ENCODE data around the gene ATP6V1C2.
"Not testable (repeated sequence)": the region's sequence is repeated elsewhere in the genome, so short reads cannot be mapped to it uniquely, and the experiment has no call there.

ATP6V1C2 gene

DNA sequence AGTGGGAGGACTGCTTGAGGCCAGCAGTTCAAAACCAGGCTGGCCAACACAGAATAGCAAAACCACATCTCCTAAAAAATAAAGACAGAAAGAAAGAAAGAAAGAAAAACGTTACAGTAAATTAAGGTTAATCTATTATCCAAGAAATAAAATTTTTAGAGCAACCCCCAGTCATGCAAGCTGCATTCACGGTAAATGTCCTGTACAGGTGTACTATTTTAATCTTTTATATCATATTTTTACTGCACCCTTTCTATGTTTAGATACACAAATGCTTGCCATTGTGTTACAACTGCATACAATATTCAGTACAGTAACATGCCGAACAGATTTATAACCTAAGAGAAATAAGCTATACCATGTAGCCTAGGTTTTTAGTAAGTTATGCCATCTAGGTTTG, 85.1 kb downstream of the ATP6V1C2 start:
- H3K36me3 ChIP-seq (replicated peaks): peaks cover 5% of the 10 kb centered on the region

DNA sequence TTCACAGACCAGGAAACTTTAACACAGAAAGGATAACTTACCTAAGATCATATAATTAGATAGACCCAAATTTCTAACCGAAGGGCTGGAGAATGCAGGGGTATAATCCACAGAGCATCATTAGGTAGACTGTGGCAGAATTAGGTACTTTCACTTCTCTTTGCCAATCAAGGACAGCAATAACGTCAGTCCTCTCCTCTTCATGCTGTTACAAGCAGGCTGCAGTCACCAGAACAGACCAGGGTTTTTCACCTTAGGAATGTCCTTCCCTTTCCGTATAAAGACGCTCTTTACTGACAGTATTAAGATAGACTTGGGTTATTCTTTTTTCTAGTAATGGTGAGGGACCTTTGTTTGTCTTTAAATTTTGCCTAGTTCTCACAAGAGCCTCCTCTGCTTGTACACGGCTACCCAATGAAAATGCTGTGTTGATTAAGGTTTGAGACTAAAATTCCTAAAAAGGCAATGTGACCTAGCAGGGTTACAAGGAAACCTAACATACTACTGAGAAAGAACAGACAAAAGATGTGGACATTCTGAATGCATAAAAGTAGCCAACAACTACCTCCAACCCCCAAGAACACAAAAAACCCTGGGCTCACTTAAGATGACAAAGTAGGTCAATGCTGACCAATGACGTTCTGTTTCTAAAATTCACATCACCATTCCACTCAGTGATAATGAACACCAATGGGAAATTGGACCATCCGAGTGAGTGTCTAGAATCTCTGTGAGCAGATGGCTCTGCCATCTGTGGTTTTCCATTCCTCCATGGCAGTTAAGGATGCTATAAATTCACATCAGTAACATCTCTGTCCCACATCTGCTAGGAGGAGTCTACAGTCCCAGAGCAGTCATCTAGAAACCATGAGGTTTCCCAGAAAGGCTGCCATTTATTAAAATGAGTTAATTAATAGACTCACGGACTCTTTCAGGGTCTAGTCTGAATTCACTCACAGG, 89.1 kb downstream of the ATP6V1C2 start:
- in situ Hi-C loops (cut with HindIII; ENCODE audit: low pct_ligation_motif_present, low sequenced_read_pairs): no loop called here
- no peak for DNase-seq
- Histone ChIP-seq H3K36me3 (replicated peaks) (no peaks in the 10 kb centered on the region), H3K4me3 (ENCODE audit: low read depth, low read length) (peak overlapping the region; percentile 67), H3K27me3 (replicated peaks) (no peaks in the 10 kb centered on the region), H3K27ac (no peak overlapping the region)
- TF ChIP-seq, protein P1, sequence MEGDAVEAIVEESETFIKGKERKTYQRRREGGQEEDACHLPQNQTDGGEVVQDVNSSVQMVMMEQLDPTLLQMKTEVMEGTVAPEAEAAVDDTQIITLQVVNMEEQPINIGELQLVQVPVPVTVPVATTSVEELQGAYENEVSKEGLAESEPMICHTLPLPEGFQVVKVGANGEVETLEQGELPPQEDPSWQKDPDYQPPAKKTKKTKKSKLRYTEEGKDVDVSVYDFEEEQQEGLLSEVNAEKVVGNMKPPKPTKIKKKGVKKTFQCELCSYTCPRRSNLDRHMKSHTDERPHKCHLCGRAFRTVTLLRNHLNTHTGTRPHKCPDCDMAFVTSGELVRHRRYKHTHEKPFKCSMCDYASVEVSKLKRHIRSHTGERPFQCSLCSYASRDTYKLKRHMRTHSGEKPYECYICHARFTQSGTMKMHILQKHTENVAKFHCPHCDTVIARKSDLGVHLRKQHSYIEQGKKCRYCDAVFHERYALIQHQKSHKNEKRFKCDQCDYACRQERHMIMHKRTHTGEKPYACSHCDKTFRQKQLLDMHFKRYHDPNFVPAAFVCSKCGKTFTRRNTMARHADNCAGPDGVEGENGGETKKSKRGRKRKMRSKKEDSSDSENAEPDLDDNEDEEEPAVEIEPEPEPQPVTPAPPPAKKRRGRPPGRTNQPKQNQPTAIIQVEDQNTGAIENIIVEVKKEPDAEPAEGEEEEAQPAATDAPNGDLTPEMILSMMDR (IDR thresholded peaks at IDR 0.05; ENCODE audit: low read depth, low read length, missing control alignments): no peak

More for the DNA sequence above, 85.1 kb downstream of the ATP6V1C2 start:
- TF ChIP-seq, protein P1 (IDR thresholded peaks at IDR 0.05; ENCODE audit: low read depth, low read length, missing control alignments): no peak
- in situ Hi-C loops (cut with HindIII; ENCODE audit: low pct_ligation_motif_present, low sequenced_read_pairs): no loop called here
- Histone ChIP-seq H3K27me3 (replicated peaks) (no peaks in the 10 kb centered on the region), H3K27ac (no peak overlapping the region), H3K4me3 (ENCODE audit: low read depth, low read length) (no peak overlapping the region)
- DNase-seq: no peak

GRCh38 chr2:10811517-10811916, 90.1 kb downstream of the ATP6V1C2 start:
- Histone ChIP-seq H3K4me3 (ENCODE audit: low read depth, low read length) (peak overlapping the region; percentile 67), H3K27me3 (replicated peaks) (no peaks in the 10 kb centered on the region), H3K36me3 (replicated peaks) (no peaks in the 10 kb centered on the region), H3K27ac (peak overlapping the region; percentile 62)
- no peak for DNase-seq
- in situ Hi-C loops (cut with HindIII; ENCODE audit: low pct_ligation_motif_present, low sequenced_read_pairs): no loop called here
- TF ChIP-seq, protein P1 (IDR thresholded peaks at IDR 0.05; ENCODE audit: low read depth, low read length, missing control alignments): no peak

- H3K27ac ChIP-seq: peak within 1 kb of the TSS; percentile 62
- peak within 1 kb of the TSS; percentile 67 for H3K4me3 ChIP-seq (ENCODE audit: low read depth, low read length)
- DNase-seq: peak; percentile 97
- TF ChIP-seq, protein P1 (IDR thresholded peaks at IDR 0.05; ENCODE audit: low read depth, low read length, missing control alignments): no peak
- no peaks in the 10 kb centered on the region for H3K27me3 ChIP-seq (replicated peaks)
- H3K36me3 ChIP-seq (replicated peaks): no peaks in the 10 kb centered on the region
- in situ Hi-C loops (cut with HindIII; ENCODE audit: low pct_ligation_motif_present, low sequenced_read_pairs): no loop called here
Observed at GRCh38 chr2:10812362-10813162, 91.1 kb downstream of the ATP6V1C2 start, which contains the start of gene PDIA6. Gene PDIA6 (minus strand): TSS chr2:10812785. CDS start chr2:10812696, 89 bp downstream.

DNA sequence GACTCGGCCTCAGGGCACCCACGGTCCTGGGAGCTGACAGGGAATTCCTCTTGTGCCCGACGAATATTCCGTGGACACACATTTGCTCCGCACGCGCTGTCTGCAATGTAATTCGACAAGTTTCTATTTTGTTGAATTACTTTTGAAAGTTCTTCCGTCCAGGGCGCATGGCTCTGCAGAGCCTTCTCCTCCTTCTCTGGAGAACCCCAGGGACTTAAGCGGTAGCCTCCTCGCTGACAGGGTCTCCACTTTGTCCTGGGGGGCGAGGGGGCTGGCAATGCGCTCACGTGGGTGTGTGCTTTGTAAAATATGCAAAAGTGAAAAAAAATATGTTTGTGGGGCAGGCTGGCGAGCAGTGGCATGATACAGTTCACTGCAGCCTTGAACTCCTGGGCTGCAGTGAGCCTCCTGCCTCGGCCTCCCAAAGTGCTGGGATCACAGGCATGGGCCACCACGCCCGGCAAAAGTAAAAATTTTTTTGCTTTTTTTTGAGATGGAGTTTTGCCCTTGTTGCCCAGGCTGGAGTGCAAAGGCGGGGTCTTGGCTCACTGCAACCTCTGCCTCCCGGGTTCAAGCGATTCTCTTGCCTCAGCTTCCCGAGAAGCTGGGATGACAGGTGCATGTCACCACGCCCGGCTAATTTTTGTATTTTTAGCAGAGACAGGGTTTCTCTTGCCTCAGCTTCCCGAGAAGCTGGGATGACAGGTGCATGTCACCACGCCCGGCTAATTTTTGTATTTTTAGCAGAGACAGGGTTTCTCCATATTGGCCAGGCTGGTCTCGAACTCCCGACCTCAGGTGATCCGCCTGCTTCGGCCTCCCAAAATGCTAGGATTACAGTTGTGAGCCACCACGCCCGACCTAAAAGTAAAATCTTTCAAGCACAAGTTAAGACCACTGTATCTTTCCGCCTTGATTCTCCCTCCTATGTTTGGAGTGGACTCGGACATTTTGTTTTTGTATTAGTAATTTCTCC, 92.0 kb downstream of the ATP6V1C2 start:
- peak overlapping the region; percentile 61 for H3K4me3 ChIP-seq (ENCODE audit: low read depth, low read length)
- H3K27me3 ChIP-seq (replicated peaks); H3K27ac ChIP-seq; in situ Hi-C loops (cut with HindIII; ENCODE audit: low pct_ligation_motif_present, low sequenced_read_pairs); H3K36me3 ChIP-seq (replicated peaks); DNase-seq: not testable (repeated sequence)
